Measurements from ENCODE around the gene SCNN1A.

DNA sequence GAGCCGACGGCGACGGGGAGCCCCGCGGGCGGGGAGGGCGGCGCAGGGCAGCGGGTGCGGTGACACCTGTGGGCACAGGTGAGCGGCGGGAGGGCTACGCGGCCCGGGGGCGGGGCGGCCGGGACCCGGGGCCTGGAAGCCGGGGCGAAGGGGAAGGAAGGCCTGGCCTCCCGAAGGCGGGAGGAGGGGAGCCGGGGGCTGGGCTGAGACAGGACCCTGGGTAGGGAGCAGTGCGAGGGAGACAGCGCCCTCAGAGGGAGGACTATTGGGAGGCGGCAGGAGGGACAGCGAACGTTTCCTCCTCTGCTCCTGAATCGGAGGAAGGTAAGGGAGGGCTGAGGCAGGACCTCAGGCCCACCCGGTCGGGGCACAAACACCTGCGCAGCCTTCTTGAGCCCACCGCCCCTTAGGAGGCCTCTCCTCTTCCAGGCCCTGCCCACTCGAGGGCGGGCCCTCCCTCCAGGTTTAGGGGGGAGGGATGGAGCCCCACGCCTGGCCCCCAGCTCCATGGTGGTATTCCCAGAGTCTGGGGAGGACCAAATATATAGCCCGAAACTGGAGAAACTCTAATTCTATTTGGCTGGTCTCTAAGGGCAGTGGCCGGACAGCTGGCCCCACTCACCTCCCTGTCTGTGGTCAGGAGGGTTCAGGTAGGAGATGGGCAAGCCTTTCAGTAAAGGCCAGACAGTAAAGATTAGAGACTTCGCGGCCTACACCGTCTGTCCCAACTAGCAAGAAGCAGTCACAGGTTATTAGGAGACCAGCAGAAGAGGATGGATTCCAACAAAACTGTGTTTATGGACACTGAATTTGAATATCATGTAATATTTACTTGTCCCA is 64.4 kb downstream of the SCNN1A start:
- TF ChIP-seq, protein P1, sequence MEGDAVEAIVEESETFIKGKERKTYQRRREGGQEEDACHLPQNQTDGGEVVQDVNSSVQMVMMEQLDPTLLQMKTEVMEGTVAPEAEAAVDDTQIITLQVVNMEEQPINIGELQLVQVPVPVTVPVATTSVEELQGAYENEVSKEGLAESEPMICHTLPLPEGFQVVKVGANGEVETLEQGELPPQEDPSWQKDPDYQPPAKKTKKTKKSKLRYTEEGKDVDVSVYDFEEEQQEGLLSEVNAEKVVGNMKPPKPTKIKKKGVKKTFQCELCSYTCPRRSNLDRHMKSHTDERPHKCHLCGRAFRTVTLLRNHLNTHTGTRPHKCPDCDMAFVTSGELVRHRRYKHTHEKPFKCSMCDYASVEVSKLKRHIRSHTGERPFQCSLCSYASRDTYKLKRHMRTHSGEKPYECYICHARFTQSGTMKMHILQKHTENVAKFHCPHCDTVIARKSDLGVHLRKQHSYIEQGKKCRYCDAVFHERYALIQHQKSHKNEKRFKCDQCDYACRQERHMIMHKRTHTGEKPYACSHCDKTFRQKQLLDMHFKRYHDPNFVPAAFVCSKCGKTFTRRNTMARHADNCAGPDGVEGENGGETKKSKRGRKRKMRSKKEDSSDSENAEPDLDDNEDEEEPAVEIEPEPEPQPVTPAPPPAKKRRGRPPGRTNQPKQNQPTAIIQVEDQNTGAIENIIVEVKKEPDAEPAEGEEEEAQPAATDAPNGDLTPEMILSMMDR (IDR thresholded peaks at IDR 0.05), result no peak
- TF ChIP-seq POLR2A (IDR thresholded peaks at IDR 0.05), result no peak
